K562 (cell line): ENCODE results near the gene CCDC47.

Source experiments
- AFF4 ChIP-seq: sonication (generic); formaldehyde crosslinking; IDR thresholded peaks from 2 replicates; pipeline ENCODE4 v1.8.0; 2023; ENCODE audit warnings: mild to moderate bottlenecking, missing genetic modification reagents
- CEBPZ ChIP-seq: fragments of 150-350 bp; IDR thresholded peaks from 2 replicates; pipeline ENCODE4 v1.6.1; 2014; ENCODE audit warnings: low read depth, mild to moderate bottlenecking, low read length, borderline replicate concordance
- CHD4 ChIP-seq: fragments of 200-600 bp; sonication (generic); IDR thresholded peaks from 3 replicates; pipeline ENCODE4 v1.6.1; 2012; ENCODE audit warnings: low read depth, mild to moderate bottlenecking, mixed read lengths, low read length, inconsistent platforms; ENCODE audit not compliant: insufficient read depth, insufficient replicate concordance, poor library complexity, severe bottlenecking
- CREM ChIP-seq: IDR thresholded peaks from 2 replicates; pipeline ENCODE4 v1.6.1; 2014; ENCODE audit warnings: antibody characterized with exemption, low read depth
- KLF6 ChIP-seq: fragments of 250-450 bp; sonication (Bioruptor Pico); IDR thresholded peaks from 2 replicates; pipeline ENCODE4 v1.4.0; 2020; ENCODE audit warnings: mild to moderate bottlenecking, moderate library complexity, borderline replicate concordance
- NFE2 ChIP-seq: IDR thresholded peaks from 2 replicates; pipeline ENCODE4 v1.6.1; 2014; ENCODE audit warnings: antibody characterized with exemption, low read depth
- NR2F6 ChIP-seq: fragments of 450-650 bp; formaldehyde crosslinking; IDR thresholded peaks from 2 replicates; pipeline ENCODE4 v1.4.0; 2020; ENCODE audit warnings: mild to moderate bottlenecking
- RBBP5 ChIP-seq: fragments of 200-600 bp; sonication (generic); IDR thresholded peaks from 2 replicates; pipeline ENCODE4 v1.6.1; 2012; ENCODE audit warnings: borderline replicate concordance, mild to moderate bottlenecking, low read length, control low read depth, inconsistent platforms; ENCODE audit not compliant: insufficient read depth, poor library complexity, severe bottlenecking
- YBX1 ChIP-seq: fragments of 450-650 bp; IDR thresholded peaks from 2 replicates; pipeline ENCODE4 v1.7.1; 2016; ENCODE audit warnings: mild to moderate bottlenecking
- ZNF12 ChIP-seq: sonication (generic); formaldehyde crosslinking; IDR thresholded peaks from 2 replicates; pipeline ENCODE4 v1.4.0; 2020; ENCODE audit warnings: mild to moderate bottlenecking, missing genetic modification reagents
- ZNF3 ChIP-seq: fragments of 250-450 bp; sonication (Bioruptor Pico); IDR thresholded peaks from 2 replicates; pipeline ENCODE4 v1.5.0; 2021; ENCODE audit warnings: mild to moderate bottlenecking, moderate library complexity
- ZNF384 ChIP-seq: IDR thresholded peaks from 2 replicates; pipeline ENCODE4 v1.6.1; 2012; ENCODE audit warnings: low read depth, low read length, improper control_type of control experiment
- TF ChIP-seq, protein P1 (sequence below), 2 experiments: fragments of 450-650 bp in 1 of 2; sonication (generic) in 1 of 2; formaldehyde crosslinking in 1 of 2; IDR thresholded peaks; 2 replicates each; pipeline versions ENCODE4 v1.7.1 to v1.9.0; 2016 to 2022; ENCODE audit warnings: inconsistent platforms in 1 of 2, mild to moderate bottlenecking in 1 of 2, missing genetic modification reagents in 1 of 2
- TF ChIP-seq, protein P2 (sequence below), 2 experiments: fragments of 450-650 bp; IDR thresholded peaks; 2 replicates each; pipeline ENCODE4 v1.6.1; 2016

- TF ChIP-seq CREM: no peak
- TF ChIP-seq NFE2: no peak
- TF ChIP-seq ZNF12 (CRISPR knock-in tag): no peak
- no peak for TF ChIP-seq CHD4
- TF ChIP-seq YBX1: no peak
- no peak for TF ChIP-seq NR2F6 (CRISPR knock-in tag)
- TF ChIP-seq, protein P1, sequence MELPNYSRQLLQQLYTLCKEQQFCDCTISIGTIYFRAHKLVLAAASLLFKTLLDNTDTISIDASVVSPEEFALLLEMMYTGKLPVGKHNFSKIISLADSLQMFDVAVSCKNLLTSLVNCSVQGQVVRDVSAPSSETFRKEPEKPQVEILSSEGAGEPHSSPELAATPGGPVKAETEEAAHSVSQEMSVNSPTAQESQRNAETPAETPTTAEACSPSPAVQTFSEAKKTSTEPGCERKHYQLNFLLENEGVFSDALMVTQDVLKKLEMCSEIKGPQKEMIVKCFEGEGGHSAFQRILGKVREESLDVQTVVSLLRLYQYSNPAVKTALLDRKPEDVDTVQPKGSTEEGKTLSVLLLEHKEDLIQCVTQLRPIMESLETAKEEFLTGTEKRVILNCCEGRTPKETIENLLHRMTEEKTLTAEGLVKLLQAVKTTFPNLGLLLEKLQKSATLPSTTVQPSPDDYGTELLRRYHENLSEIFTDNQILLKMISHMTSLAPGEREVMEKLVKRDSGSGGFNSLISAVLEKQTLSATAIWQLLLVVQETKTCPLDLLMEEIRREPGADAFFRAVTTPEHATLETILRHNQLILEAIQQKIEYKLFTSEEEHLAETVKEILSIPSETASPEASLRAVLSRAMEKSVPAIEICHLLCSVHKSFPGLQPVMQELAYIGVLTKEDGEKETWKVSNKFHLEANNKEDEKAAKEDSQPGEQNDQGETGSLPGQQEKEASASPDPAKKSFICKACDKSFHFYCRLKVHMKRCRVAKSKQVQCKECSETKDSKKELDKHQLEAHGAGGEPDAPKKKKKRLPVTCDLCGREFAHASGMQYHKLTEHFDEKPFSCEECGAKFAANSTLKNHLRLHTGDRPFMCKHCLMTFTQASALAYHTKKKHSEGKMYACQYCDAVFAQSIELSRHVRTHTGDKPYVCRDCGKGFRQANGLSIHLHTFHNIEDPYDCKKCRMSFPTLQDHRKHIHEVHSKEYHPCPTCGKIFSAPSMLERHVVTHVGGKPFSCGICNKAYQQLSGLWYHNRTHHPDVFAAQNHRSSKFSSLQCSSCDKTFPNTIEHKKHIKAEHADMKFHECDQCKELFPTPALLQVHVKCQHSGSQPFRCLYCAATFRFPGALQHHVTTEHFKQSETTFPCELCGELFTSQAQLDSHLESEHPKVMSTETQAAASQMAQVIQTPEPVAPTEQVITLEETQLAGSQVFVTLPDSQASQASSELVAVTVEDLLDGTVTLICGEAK (IDR thresholded peaks at IDR 0.05): no peak
- TF ChIP-seq, protein P1 (CRISPR knock-in tag; IDR thresholded peaks at IDR 0.05): no peak
- TF ChIP-seq, protein P2, sequence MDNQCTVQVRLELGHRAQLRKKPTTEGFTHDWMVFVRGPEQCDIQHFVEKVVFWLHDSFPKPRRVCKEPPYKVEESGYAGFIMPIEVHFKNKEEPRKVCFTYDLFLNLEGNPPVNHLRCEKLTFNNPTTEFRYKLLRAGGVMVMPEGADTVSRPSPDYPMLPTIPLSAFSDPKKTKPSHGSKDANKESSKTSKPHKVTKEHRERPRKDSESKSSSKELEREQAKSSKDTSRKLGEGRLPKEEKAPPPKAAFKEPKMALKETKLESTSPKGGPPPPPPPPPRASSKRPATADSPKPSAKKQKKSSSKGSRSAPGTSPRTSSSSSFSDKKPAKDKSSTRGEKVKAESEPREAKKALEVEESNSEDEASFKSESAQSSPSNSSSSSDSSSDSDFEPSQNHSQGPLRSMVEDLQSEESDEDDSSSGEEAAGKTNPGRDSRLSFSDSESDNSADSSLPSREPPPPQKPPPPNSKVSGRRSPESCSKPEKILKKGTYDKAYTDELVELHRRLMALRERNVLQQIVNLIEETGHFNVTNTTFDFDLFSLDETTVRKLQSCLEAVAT (IDR thresholded peaks at IDR 0.05): no peak
- TF ChIP-seq AFF4 (CRISPR knock-in tag): no peak
- TF ChIP-seq RBBP5: no peak
- TF ChIP-seq KLF6 (CRISPR knock-in tag): no peak
- no peak for TF ChIP-seq ZNF3 (CRISPR knock-in tag)
- TF ChIP-seq CEBPZ: no peak
- TF ChIP-seq ZNF384: no peak
These were observed 20.7 kb downstream of the CCDC47 start for GRCh38 chr17:63752707-63753106.
